ENCODE data around the gene ZBTB2.

- TF ChIP-seq POLR2A (IDR thresholded peaks at IDR 0.05; ENCODE audit: low read depth) = no peak
- TF ChIP-seq, protein P1, sequence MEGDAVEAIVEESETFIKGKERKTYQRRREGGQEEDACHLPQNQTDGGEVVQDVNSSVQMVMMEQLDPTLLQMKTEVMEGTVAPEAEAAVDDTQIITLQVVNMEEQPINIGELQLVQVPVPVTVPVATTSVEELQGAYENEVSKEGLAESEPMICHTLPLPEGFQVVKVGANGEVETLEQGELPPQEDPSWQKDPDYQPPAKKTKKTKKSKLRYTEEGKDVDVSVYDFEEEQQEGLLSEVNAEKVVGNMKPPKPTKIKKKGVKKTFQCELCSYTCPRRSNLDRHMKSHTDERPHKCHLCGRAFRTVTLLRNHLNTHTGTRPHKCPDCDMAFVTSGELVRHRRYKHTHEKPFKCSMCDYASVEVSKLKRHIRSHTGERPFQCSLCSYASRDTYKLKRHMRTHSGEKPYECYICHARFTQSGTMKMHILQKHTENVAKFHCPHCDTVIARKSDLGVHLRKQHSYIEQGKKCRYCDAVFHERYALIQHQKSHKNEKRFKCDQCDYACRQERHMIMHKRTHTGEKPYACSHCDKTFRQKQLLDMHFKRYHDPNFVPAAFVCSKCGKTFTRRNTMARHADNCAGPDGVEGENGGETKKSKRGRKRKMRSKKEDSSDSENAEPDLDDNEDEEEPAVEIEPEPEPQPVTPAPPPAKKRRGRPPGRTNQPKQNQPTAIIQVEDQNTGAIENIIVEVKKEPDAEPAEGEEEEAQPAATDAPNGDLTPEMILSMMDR (IDR thresholded peaks at IDR 0.05) = no peak
These were observed 3.1 kb downstream of the ZBTB2 start for GRCh38 chr6:151388236-151388635.

Data from esophagus muscularis mucosa (tissue), 3 donors.